CD1c-positive myeloid dendritic cell (primary cell): Measurements from ENCODE around the gene NAIF1.
"Not testable (repeated sequence)": the region's sequence is repeated elsewhere in the genome, so short reads cannot be mapped to it uniquely, and the experiment has no call there.

ENCODE experiments used
- DNase-seq: peaks from one replicate; pipeline ENCODE4 v3.0.0-alpha.2; 2016; ENCODE audit errors: extremely low spot score

Gene NAIF1

DNA sequence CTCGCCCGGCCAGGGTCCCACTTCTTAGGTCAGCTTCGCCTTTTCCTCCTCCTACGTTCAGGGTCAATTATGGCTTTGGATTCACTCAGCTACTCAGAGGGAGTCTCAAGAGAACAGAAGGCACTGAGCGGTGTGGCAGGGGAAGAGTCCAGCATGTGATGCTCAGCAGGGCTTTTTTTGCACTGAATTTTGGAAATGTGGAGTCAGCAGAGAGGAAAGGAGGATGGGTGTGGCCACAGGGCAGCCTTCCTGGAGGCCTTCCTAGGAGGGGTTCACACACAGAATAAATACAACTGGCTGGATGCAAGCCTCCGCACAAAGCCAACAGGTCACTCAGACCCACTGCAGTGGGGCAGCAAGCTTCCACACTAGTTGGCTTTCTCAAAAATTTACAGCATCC lies 4.8 kb downstream of the NAIF1 start:
- DNase-seq: no peak

DNA sequence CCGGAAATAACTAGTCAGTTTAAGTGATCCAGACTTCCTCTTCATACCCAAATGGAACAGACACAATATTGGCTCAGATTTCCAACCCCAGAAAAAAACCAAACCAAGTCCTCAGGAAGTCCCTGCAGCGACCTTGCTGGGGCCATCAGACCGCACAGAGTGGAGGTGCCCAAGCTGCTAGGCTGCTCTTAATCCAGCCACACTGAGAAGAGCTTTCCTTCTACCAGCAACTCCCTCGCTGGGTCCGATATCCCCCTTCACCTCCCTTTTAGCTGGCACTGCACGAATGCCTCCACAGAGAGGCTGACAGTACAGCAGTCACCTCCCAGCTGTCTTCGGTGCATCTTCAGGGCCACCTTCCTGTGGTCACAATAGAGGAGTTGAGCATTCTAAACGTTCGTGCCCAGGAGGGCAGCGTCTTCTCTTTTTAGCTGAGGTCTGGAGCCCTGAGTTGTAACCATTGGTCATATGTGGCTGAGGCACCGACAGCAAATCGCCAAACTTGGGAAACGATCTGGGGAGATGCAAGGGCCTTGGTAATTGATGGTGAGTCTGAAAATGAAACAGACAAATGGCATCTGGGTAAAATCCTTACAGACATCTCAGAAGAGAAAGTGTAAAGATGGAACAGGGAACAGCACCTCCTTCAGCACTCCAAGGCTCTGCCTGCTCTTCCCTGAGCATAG lies 5.7 kb downstream of the NAIF1 start:
- DNase-seq: peak; percentile 19

DNA sequence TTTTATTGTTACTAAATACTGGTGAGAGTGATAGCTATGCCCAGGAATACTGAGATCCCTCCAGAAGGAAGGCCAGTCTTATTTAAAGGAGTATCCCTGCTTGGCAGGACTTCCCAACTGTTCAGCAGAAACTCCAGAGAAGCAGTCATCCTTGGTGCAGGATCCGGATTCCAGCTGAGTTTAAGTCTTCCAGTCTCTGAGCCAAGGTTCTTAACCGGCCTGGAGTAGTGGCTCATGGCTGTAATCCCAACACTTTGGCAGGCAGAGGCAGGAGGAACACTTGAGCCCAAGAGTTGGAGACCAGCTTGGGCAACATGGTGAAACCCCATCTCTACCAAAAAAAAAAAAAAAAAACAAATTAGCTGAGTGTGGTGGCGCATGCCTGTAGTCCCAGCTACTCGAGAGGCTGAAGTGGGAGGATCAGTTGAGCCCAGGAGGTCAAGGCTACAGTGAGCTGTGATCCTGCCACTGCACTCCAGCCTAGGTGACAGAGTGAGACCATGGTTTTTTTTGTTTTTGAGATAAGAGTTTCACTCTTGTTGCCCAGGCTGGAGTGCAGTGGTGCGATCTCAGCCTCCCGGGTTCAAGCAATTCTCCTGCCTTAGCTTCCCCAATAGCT lies 7.6 kb downstream of the NAIF1 start:
- no peak for DNase-seq

DNA sequence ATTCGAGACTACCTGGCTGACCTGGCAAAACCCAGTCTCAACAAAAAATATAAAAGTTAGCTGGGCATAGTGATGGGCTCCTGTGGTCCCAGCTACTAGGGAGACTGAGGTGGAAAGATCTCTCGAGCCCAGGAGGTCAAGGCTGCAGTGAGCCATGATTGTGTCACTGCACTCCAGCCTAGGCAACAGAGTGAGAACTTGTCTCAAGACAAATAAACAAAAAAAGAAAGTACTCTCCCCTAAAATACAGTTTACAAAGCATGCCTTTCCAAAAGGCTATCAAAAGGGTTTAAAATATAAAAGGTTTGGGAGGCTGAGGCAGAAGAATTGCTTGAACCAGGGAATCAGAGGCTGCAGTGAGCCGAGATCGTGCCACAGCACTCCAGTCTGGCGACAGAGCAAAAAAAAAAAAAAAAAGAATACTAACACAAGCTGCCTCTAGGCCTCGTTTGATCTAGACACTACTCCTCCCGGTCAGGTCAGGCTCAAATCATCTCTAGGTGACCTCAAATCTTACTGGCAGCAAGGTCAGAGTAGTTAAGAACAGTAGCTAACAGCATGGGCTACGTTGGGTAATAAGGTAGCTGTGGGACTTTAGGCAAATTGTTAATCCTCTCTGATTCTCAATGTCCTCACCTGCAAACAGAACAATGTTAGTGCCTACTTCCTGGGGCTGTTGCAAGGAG lies 9.3 kb downstream of the NAIF1 start:
- DNase-seq: no peak

DNA sequence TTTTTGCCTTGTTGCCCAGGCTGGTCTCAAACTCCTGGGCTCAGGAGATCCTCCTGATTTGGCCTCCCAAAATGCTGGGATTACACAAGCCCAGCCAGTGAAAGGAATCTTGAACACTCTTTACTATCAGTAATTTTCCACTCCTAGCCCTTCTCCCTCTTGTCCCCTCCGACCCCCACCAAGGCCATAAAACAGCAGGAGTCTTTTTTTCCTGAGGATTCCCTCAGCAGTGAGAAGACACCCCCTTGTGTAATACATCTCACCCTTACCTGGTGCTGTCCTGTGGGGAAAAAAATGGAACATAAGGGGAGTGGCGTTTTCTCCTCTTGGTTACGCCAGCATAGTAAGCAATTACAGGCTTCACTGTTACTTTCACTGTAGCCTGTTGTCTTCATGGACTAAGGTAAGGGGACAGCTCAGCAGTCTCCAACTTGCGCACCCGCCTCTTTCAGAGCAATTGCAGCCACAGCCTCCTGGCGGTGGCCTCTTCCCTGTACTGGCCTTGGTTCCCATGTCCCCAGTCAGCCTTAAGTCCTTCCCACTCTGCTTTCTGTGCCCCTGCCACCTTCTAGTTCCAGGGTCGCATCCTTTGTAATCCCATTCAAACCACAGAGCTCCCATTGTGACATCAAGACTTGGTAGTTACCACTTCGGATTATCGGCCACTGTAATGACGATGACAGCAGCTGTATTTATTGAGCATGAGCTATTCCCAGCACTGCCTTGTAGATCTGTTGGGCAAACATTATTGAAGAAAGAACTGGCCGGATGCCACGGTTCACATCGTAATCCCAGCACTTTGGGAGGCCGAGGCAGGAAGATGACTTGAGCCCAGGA lies 10.0 kb downstream of the NAIF1 start:
- DNase-seq: no peak

DNA sequence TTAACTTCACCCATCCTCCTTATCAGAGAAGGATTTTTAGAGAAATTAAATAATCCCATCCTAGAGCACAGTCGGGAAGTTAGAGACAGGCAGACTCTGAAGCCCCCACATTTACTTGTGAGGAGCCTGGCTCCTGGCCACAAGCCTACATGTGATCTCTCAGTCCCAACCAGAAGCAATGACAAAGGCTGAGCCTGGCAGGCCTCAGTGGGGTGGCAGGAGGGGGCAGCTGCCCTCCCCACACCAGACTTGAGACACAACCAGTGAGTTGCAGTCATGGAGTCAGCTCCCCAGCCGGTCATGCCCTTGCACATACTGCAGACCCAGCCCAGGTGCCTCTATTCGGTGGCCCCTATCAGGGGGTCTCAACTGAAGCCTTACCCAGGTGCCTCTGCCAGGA lies 11.0 kb downstream of the NAIF1 start:
- DNase-seq: no peak

DNA sequence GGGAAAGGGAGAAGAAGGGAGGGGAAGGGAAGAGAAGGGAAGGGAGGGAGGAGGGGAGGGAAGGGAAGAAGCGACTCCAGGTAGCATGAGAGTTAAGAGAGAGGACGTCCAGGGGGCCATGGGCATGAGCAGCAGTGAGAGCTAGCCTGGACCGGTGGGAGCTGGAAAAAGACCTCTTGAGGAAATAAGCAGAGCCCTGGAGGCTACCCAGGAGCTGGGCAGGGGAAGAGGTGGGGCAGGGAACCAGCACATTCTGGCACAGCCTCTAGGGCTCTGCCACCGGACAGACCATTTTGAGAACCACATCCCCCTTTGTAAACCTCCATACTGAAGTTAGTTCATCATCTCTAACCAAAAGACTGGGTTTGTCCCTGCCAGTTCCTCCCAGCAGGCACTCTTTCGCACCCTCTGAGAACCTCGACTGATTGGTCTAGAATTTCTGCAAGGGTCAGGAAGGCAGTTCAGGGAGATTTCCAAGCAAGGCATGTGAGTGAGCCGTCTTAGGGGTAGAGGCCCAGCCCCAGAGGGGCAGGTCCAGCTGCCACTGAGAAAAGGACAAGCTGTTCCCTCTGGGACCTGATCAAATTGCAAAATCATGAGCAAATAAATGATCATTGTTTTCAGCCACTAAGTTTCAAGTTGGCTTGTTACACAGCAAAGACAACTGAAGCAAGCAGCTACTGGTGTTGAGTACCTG lies 11.6 kb downstream of the NAIF1 start:
- peak; percentile 52 for DNase-seq

DNA sequence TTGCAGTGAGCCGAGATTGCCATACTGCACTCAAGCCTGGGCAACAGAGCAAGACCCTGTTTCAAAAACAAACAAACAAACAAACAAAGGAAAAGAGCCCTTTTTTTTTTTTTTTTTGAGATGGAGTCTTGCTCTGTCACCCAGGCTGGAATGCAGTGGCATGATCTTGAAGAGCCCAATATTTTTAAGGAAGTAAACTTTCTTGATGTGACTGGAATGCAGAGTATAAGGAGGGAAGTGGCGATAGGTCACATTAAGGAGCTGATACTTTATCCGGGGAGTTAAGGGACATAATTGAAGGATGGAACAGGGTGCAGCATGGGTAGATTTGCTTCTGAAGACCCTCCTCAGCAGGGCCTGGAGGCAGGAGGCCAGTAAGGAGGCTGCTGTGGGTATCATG lies 13.0 kb downstream of the NAIF1 start:
- DNase-seq: peak; percentile 83

DNA sequence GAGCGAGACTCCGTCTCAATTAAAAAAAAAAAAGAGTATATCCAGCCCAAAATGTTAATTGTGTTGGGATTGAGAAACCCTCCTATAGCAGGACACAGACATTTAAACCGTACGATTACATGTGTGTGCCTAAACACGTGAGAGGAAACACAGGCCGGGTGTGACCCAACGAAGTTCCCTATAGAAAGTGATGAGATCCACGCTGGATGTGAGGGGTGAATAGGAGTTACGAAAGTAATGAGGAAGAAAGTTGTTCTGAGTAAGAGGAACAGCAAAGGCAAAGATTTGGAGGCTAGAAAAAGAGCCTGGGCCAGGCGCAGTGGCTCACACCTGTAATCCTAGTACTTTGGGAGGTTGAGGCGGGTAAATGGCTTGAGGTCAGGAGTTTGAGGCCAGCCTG lies 13.6 kb downstream of the NAIF1 start:
- DNase-seq: peak; percentile 96

DNA sequence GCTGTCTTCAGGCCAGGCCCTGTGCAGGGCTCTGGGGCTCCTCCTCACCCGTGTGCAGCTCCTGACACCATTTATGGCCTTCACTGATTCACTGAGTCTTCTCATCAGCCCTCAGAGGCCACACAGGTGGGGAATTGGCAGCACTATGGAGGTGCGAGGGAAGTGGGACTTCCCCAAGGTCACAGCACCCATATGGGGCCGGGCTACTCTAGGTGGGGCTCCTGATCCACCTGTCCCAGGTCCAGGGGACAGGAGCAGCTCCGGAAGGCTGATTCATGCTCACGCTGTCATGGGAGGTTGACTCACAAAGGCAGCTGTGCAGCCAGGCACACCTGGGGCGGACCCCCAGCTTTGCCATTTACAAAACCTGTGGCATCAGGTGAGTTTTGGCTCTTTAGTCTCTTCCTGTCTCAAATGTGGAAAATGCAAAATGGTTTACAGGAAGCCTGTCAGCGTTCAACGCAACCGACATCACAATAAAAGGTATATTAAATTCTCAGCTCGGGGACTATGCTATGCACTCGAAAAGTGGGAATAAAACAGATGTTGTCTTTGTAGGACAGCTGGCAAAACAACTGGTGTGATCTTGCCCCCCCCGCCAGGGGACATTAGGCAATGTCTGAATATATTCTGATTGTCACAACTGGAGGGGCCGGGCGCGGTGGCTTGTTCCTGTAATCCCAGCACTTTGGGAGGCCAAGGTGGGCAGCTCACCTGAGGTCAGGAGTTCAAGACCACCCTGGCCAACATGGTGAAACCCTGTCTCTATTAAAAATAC lies 15.0 kb downstream of the NAIF1 start:
- DNase-seq: no peak

DNA sequence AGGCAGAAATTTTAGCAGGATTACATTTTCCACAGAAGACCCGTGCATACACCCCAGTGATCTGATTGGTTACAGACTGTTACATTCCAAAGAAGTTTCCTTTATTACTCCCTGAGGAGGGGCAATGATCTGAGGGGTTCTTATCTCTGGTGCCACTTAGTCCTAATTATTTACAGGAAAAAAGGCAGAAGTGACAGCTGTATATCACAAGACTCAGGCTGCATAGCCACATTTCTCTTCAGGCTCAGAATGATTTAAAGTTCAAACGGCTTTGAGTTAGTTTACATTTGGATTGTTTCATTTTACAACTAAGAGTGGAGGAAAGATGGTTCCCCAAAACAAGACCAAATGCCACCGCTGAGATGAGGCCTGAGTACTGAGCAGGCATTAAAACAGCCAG lies 17.3 kb downstream of the NAIF1 start:
- peak; percentile 15 for DNase-seq

DNA sequence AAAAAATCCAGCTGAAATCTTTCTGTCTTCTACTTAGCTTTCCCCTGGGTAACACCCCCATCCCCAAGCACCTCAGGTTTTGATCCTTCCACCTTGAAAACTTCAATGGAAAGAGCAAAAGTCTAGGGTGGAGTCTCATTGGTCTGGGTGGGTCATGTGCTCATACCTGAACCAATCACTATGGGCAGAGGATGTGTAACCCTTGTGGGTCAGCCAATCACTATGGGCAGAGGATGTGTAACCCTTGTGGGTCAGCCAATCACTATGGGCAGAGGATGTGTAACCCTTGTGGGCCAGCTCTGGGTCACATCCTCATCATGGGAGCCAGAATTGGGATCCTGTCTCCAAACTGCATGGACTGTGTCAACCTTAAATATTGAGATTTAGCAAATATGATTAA lies 18.5 kb downstream of the NAIF1 start:
- DNase-seq: no peak

DNA sequence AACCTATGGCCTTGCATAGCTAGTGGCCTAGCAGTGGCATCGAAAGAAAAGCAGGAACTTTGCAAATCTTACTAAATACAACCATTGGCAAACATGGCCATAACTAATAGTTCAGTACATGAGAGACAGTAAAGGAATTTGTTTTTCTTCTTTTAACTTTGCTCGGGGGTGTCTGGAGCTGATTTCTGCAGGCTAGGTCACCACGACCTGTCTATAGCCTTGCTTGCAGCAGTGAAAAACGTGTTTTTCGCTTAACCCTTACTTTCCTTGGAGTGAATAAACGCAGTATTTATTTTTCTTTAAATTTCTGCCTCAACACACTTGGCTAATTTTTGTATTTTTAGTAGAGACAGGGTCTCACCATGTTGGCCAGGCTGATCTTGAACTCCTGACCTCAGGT lies 19.9 kb downstream of the NAIF1 start:
- DNase-seq: no peak

DNA sequence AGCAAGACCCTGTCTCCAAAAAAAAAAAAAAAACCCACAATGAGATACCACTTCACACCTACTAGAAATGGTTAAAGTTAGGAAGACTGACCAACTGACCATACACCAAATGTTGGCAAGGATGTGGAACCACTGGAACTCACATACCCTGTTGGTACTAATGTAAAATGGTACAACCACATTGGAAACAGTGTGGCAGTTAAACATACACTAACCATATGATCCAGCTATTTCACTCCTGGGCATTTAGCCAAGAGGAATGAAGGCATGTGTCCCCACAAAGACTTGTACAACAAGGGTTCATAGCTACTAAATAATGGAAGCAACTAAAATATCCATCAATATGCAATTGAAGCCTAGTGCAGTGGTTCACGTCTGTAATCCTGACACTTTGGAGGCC lies 21.3 kb downstream of the NAIF1 start:
- DNase-seq: no peak

DNA sequence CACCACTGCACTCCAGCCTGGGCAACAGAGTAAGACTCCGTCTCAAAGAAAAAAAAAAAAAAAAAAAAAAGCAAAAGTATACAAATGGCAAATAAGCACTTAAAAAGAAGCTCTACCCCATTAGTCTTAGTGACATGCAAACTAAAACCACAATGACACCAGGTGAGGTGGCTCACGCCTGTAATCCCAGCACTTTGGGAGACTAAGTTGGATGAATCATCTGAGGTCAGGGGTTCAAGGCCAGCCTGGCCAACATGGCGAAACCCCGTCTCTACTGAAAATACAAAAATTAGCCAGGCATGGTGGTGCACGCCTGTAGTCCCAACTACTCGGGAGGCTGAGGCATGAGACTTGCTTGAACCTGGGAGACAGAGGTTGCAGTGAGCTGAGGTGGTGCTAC lies 21.7 kb downstream of the NAIF1 start:
- not testable (repeated sequence) for DNase-seq

DNA sequence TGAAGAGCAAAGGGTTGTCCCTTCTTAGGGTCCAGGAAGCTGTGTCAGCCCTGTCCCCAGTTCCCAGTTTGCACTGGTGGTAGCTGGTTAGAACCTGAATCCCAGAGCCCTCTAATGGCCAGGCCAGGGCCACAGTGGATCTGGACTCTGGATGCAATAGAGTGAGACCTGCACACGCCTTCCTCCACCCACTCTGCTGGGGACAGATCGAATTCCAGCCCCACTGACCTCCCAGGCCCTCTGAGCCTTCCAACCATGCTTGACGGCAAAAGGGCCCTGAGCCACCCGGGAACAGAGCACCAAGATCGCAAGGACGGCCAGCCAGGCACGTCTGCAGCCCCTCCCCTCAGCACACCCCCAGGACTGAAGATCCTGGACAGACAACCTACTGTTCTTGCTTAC lies 23.7 kb downstream of the NAIF1 start:
- DNase-seq: no peak

DNA sequence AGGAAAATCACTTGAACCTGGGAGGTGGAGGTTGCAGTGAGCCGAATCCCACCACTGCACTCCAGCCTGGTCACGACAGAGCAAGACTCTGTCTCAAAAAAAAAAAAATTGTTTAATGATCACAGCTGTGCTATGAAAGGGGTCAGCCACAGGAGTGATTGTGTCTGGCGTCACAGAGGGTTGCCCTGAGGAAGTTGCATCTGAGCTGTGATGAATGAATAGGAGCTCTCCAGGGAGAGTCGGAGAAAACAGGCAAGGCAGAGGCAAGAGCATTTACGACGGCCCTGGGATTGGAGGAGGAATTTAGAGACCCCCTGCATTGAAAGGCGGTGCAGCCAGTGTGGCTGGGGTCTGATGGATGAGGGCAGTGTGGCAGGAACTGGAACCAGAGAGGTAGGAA lies 25.1 kb downstream of the NAIF1 start:
- no peak for DNase-seq

DNA sequence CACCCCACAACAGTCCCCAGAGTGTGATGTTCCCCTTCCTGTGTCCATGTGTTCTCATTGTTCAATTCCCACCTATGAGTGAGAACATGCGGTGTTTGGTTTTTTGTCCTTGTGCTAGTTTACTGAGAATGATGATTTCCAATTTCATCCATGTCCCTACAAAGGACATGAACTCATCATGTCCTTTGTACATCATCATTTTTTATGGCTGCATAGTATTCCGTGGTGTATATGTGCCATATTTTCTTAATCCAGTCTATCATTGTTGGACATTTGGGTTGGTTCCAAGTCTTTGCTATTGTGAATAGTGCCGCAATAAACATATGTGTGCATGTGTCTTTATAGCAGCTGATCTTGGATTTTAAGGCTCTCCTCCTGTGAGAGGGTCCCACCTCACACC lies 26.3 kb downstream of the NAIF1 start:
- not testable (repeated sequence) for DNase-seq

DNA sequence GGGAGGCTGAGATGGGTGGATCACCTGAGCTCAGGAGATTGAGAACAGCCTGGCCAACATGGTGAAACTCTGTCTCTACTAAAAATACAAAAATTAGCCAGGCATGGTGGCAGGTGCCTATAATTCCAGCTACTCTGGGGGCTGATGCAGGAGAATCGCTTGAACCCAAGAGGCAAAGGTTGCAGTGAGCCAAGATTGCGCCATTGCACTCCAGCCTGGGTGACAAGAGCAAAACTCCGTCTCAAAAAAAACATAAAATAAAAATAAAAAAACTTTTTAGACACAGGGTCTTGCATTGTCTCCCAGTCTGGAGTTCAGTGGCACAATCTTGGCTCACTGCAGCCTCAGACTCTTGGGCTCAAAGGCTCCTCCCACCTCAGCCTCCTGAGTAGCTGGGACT lies 30.6 kb downstream of the NAIF1 start:
- not testable (repeated sequence) for DNase-seq

DNA sequence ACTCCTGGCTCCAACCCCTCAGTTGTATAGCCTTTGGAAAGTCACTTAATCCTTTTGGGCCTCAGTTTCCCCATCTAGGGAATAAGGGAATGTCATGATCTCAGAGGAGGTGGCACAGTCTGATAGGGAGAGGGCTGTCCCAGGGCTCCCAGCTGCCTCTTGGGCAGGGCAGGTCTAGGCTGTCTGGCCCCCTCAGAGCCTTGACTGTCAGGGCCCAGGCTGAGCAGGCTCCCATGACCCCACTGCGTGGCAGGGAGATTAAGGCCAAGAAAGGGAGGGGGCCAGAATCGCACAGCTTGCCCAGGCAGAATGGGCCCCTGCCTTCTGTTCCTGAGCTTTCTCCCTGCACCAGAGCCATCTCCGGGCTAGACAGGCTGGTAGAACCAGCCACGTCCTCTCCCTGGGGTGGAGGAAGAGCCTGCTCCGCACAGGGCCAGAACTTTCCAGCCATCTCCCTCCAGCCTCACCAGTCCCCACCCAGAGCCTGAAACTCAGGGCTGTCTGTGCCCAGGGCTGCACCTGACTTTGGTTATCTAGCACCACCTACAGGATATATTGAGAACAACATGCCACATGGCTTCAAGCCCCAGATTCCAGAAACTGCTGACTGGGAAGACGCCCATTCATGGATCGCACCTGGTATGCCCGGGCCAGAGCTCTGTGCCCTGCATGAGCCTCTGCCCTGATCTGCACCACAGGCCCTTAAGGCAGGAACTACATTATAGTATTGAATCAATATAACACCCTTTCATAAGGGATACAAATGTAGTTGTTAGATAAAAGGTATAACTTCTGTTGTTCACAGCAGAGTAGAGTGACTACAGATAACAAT lies 32.1 kb downstream of the NAIF1 start:
- DNase-seq: peak; percentile 87
